Smooth muscle cell (in vitro differentiated cells): Measurements from ENCODE around the gene EDAR. TPM values are rescaled to one million over a fixed set of nuclear protein-coding genes. Genes with fewer than 3 reads are reported as not detected.

ENCODE experiments used
- DNase-seq: peaks from one replicate; lab custom pipeline; 2025; ENCODE audit not compliant: unreplicated experiment; lab: John Stamatoyannopoulos, UW
- H2AFZ ChIP-seq: fragments of 200-600 bp; sonication (generic); 2 replicates; pipeline ENCODE4 v1.6.0; 2016; ENCODE audit warnings: antibody characterized with exemption, low read depth, mild to moderate bottlenecking
- H3F3A ChIP-seq: fragments of 200-600 bp; sonication (generic); 2 replicates; pipeline ENCODE4 v1.6.0; 2017; ENCODE audit warnings: antibody characterized with exemption, low read depth
- H3K27ac ChIP-seq: fragments of 200-600 bp; sonication (generic); 2 replicates; pipeline ENCODE4 v1.5.1; 2016; ENCODE audit warnings: low read depth, mild to moderate bottlenecking
- H3K27me3 ChIP-seq: fragments of 200-600 bp; sonication (generic); 2 replicates; pipeline ENCODE4 v1.6.1; 2016; ENCODE audit warnings: low read depth, mild to moderate bottlenecking
- H3K36me3 ChIP-seq: fragments of 200-600 bp; sonication (generic); 2 replicates; pipeline ENCODE4 v1.5.1; 2016; ENCODE audit warnings: low read depth
- H3K4me1 ChIP-seq: fragments of 200-600 bp; sonication (generic); 2 replicates; pipeline ENCODE4 v1.5.1; 2016; ENCODE audit warnings: low read depth
- H3K4me2 ChIP-seq: fragments of 200-600 bp; sonication (generic); 2 replicates; pipeline ENCODE4 v1.6.0; 2016; ENCODE audit warnings: mild to moderate bottlenecking
- H3K4me3 ChIP-seq: fragments of 200-600 bp; sonication (generic); 2 replicates; pipeline ENCODE4 v1.5.1; 2016; ENCODE audit warnings: mild to moderate bottlenecking
- H3K79me2 ChIP-seq: fragments of 200-600 bp; sonication (generic); 2 replicates; pipeline ENCODE4 v1.6.0; 2016; ENCODE audit warnings: low read depth, mild to moderate bottlenecking
- H3K9ac ChIP-seq: fragments of 200-600 bp; sonication (generic); 2 replicates; pipeline ENCODE4 v1.6.0; 2016; ENCODE audit warnings: low read depth
- H3K9me3 ChIP-seq: fragments of 200-600 bp; sonication (generic); replicated peaks from 2 replicates; pipeline ENCODE4 v1.5.1; 2016; ENCODE audit warnings: low read depth
- H4K20me1 ChIP-seq: fragments of 200-600 bp; sonication (generic); 2 replicates; pipeline ENCODE4 v1.6.0; 2016; ENCODE audit warnings: low read depth
- CTCF ChIP-seq: fragments of 200-600 bp; sonication (generic); IDR thresholded peaks from 2 replicates; pipeline ENCODE4 v1.5.1; 2017; ENCODE audit warnings: borderline replicate concordance, mild to moderate bottlenecking, antibody characterized with exemption; ENCODE audit not compliant: insufficient read depth, poor library complexity, severe bottlenecking
- WGBS: methylation state at CpG from one replicate; pipeline ENCODE4 v1.1.7; 2016; ENCODE audit warnings: low lambda C conversion rate; 5-methylcytosine and 5-hydroxymethylcytosine counted together
- polyA plus RNA-seq: library from polyadenylated mRNA; unstranded; fragments of >200 nt; fragmentation: Nextera tagmentation; extraction: Ambion mirVana; gene quantifications from 2 replicates; pipeline ENCODE4 v1.2.1, GENCODE V29; 2016
- total RNA-seq: library from RNA; depleted of rRNA; stranded (reverse); fragments of >200 nt; gene quantifications from 2 replicates; pipeline ENCODE4 v1.2.3, GENCODE V29; 2014

EDAR gene
- total and polyA plus RNA-seq, 2 experiments from 2014 or later: 0.09 TPM; not detected in 1

GRCh38 chr2:108936076-108936864 is 52.8 kb downstream of the EDAR start:
- Histone ChIP-seq H3K79me2 (no peaks in the 10 kb centered on the region), H3K27me3 (no peaks in the 10 kb centered on the region), H3F3A (no peaks in the 10 kb centered on the region), H2AFZ (no peak overlapping the region), H4K20me1 (no peaks in the 10 kb centered on the region), H3K27ac (no peak overlapping the region), H3K36me3 (no peaks in the 10 kb centered on the region), H3K4me1 (peaks cover 12% of the 10 kb centered on the region), H3K9ac (no peak overlapping the region), H3K4me2 (no peak overlapping the region), H3K9me3 (no peaks in the 10 kb centered on the region), H3K4me3 (no peak overlapping the region)
- WGBS: 93% methylated on average over 13 of the region's 17 CpGs
- no peak for DNase-seq
- no peak for TF ChIP-seq CTCF

GRCh38 chr2:108935271-108935741 is 53.7 kb downstream of the EDAR start:
- H3F3A ChIP-seq: no peaks in the 10 kb centered on the region
- H2AFZ ChIP-seq: no peak overlapping the region
- DNase-seq: no peak
- WGBS: 71% methylated on average over 5 of the region's 5 CpGs
- no peaks in the 10 kb centered on the region for H4K20me1 ChIP-seq
- H3K27ac ChIP-seq: no peak overlapping the region
- no peak overlapping the region for H3K4me3 ChIP-seq
- no peak overlapping the region for H3K9ac ChIP-seq
- H3K4me2 ChIP-seq: no peak overlapping the region
- no peak for TF ChIP-seq CTCF
- no peaks in the 10 kb centered on the region for H3K27me3 ChIP-seq
- H3K79me2 ChIP-seq: no peaks in the 10 kb centered on the region
- peaks cover 12% of the 10 kb centered on the region for H3K4me1 ChIP-seq
- H3K36me3 ChIP-seq: no peaks in the 10 kb centered on the region
- no peaks in the 10 kb centered on the region for H3K9me3 ChIP-seq

- WGBS: 87% methylated on average over 14 of the region's 14 CpGs
- no peak overlapping the region for H2AFZ ChIP-seq
Measured at GRCh38 chr2:108934583-108935245, 54.3 kb downstream of the EDAR start.

More at GRCh38 chr2:108934583-108935245, 54.3 kb downstream of the EDAR start:
- Histone ChIP-seq H3F3A (no peaks in the 10 kb centered on the region), H3K79me2 (no peaks in the 10 kb centered on the region), H3K27ac (no peak overlapping the region), H3K9me3 (no peaks in the 10 kb centered on the region), H3K4me2 (no peak overlapping the region), H3K36me3 (no peaks in the 10 kb centered on the region), H4K20me1 (no peaks in the 10 kb centered on the region), H3K9ac (no peak overlapping the region), H3K4me1 (peaks cover 12% of the 10 kb centered on the region), H3K4me3 (no peak overlapping the region), H3K27me3 (no peaks in the 10 kb centered on the region)
- TF ChIP-seq CTCF: no peak
- DNase-seq: no peak
